CD4-positive, alpha-beta T cell treated with Interleukin-12 subunit alpha and Interleukin-12 subunit beta, for 1 hour (primary cell): ENCODE measurements around the gene RANBP17.
"Not testable (repeated sequence)": the region's sequence is repeated elsewhere in the genome, so short reads cannot be mapped to it uniquely, and the experiment has no call there.

ENCODE experiments used
- DNase-seq: peaks from one replicate; pipeline ENCODE4 v3.0.0-alpha.2; 2020

RANBP17 gene

DNA sequence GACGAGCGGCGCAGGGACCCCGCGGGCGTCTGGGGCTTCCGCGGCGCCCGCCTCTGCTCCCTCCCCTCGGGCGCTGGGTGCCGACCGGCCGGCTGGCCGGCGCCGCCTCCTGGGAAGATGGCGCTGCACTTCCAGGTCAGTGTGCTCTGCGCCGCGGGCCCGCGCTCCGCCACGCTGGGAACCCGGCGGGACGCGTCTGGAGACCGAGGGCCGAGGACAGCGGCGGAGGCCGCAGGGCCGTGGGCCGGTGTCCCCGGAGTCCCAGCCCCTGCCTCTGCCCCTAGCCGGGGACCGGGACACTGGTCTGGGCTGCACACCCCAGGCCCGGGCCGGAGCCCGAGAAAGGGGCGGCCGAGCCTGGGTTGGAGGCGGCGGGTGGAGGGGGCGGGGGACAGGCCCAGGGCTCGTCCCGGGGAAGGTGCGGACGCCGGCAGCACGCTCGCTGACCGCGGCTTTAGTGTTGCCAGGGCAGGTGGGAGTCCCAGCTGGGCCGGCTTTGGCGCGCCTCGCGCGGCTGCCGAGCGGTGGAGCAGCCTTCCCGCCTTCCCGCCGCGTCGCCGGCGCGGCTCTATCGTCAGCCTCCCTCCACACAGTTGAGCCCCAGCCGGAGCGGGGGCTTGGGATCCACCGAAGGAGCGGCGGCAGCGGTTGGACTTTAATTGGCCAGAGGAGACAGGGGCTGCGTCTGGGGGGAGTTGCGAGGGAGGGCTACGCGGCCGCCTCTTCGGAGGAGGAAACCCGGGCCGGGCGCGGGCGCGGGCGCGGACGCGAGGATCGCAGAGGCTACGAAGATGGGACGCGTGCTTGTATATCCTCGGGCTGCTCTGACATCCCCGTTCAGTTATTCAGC lies at the start of gene RANBP17:
Gene RANBP17 (plus strand): TSS at position 102 of the 850 bp plus-strand sequence.
- DNase-seq, result no peak

DNA sequence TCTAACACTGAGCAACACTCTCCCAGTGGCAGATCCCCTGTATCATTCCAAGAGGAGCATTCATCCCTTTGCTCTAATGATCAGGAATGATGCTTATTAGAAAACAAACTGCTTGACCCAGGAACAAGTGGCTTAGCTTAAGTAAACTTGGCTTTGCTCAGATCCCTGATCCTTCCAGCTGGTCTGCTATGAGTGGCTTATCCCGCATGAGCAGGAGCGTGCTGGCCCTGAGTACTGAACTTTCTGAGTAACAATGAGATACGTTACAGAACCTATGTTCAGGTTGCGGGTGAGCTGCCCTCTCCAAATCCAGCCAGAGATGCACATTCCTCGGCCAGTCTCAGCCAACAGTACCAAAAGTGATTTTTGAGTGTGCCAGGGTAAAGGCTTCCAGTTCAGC lies 48.6 kb upstream of the RANBP17 start:
- no peak for DNase-seq

DNA sequence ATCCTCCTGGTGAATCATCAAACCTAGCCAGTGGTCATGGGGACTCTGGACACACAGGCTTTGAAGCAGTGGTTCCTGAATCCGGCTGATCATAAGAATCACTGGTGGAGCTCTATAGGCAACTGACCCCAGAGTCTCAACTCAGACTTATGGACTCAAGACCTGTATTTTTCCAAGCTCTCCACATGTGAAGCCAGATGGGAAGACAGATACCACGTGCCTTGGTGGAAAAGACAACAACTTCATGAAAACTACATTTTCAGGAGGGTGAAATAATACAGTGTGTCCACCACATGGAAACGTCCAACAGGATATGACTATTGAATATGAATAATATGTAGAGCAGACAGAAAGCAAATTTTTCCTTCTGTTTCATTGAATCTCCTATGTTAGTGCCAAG lies 44.6 kb upstream of the RANBP17 start:
- DNase-seq, result no peak

DNA sequence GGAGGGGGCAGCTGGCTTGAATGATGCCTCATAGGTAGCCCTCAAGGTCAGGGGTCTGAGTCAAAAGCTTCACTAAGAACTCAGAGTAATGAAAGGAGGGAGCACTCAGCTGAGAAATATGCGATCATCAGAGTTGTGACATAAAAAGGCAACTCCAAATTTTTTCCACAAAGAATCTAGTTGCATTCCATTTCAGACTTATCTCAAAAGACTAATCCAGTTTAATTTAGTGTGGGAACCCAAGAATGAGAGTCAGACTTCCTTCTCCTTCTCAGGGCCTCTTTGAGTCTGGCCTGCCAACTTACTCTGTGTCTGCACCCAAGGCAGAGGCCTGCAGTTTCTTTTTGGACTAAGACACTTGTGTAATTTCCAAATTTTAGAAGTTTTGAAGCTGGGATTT lies 43.6 kb upstream of the RANBP17 start:
- no peak for DNase-seq

GRCh38 chr5:170819824-170820223 lies 42.0 kb upstream of the RANBP17 start:
- DNase-seq, result no peak

DNA sequence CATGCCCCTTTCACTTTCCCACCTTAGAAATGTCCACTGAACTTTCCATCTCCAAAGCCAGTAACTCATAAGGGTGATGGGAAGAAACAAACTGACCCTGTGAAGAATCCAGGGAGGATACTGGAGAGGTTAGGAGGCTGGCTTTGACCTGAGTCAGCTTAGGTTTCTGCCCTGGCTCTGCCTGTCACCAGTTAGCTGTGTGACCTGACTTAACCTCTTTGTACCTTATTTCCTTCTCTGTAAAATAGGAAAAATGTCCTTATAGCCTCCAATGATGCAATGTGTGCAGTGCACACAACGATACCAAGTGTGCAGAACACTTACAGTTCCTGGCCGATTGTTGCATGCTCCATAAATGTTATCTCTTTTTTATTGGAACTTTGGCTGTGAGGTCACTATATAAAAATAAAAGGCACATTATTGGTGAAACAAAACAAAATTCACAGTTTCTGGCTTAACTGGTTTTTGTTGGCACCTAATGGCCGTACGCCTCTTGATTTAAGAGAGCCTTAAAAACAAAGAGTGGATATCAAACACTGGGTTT lies 40.5 kb upstream of the RANBP17 start:
- DNase-seq, result no peak

DNA sequence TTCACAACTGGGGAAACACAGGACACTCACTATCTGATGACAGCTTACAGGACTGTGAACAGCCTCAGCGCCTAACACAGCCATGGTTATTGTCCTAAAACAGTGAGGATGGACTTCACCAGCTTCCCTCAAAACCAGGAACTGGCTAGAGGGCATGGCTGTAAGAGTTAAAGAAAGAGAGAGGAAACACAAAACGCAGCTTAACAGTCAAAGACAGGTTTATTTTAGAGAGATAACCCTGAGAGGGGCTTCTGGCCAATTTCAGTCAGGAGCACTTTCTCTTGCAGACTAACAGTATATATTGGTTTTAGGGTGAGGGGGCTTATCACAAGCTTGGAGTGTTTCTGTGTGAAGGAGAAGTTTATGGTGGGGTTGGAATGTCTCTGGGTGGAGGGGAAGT lies 35.7 kb upstream of the RANBP17 start:
- no peak for DNase-seq

GRCh38 chr5:170832241-170832640 lies 29.6 kb upstream of the RANBP17 start:
- DNase-seq, result no peak

DNA sequence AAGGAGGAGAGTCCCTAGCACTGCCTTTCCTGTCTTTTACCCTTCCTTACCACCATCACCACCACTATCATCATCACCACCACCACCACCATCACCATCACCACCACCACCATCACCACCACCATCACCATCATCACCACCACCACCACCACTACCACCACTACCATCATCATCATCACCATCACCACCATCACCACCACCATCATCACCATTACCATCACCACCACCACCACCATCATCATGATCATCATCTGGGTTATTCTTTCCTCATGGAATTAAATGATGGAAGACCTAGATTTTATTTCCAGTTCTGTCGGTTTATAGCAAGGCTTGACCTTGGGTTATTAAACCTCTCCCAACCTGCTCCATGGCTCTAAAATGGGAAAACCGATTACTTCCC lies 27.8 kb upstream of the RANBP17 start:
- not testable (repeated sequence) for DNase-seq

GRCh38 chr5:170836226-170836625 lies 25.6 kb upstream of the RANBP17 start:
- DNase-seq, result no peak

GRCh38 chr5:170843870-170844269 lies 17.9 kb upstream of the RANBP17 start:
- DNase-seq, result no peak

- DNase-seq, result no peak
These were observed 17.2 kb upstream of the RANBP17 start for GRCh38 chr5:170844651-170845050.

GRCh38 chr5:170846416-170846815 lies 15.4 kb upstream of the RANBP17 start:
- no peak for DNase-seq

GRCh38 chr5:170846846-170847245 lies 15.0 kb upstream of the RANBP17 start:
- DNase-seq, result no peak

- no peak for DNase-seq
These were observed 13.8 kb upstream of the RANBP17 start for GRCh38 chr5:170848033-170848432.

GRCh38 chr5:170849374-170849773 lies 12.4 kb upstream of the RANBP17 start:
- DNase-seq, result no peak

GRCh38 chr5:170854566-170854965 lies 7.3 kb upstream of the RANBP17 start:
- no peak for DNase-seq

DNA sequence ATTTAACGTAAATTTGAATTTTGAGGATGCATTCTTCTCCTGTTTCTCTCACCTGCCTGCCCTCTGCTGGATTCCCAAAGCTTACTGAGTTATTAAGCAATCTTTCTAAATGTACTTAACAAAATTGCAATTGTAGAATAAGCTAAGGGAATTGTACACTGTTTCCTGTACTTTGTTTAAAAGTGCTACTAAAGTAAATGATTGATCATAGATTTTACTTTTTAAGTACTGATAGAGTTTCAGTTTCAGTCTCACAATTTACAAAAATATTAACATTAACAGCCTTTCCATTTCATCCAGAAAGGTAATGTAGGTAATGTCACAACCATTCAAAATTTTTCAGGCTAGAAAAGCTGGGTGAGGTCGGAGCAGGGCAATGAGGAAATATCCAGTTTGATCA lies 4.8 kb upstream of the RANBP17 start:
- no peak for DNase-seq

DNA sequence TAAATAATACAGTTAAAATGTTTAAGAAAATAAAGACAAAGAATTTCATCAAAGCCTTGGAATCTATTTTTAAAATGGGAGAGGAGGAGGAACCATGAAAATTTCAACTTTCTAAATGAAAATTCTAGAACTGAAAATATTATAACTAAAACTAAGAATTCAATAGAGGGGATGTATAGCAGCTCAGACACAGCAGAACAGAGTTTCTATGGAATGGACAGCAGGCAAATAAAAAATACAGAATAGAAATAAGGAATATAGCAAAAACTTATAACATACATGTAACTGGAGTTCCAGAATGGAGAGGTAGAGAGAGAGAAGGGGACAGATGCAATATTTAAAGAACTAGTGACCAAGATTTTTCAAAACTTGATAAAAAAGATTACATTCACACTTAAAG lies 1.4 kb upstream of the RANBP17 start:
- DNase-seq, result no peak

GRCh38 chr5:170860818-170861666 lies 776 bp upstream of the RANBP17 start:
- no peak for DNase-seq

GRCh38 chr5:170861667-170861916 lies 226 bp upstream of the RANBP17 start:
- no peak for DNase-seq

DNA sequence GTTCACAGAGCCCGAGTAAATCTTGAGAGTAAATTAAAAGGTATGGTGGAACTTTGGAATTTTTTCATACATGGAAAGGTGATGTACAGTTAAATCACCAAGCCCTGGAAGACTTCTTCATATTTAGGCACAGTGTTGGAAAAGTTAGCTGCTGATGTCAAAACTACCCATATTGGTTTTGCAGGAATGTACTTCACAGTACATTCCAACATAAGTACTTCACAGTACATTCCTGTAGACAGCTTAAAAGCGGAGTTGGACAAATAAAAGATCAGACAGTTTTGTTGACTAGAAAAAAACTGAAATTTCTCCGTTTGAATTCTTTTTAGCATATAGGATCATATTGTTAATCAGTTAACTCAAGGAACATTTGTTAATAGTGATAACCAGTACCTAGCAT lies 1.8 kb downstream of the RANBP17 start:
- DNase-seq, result no peak

DNA sequence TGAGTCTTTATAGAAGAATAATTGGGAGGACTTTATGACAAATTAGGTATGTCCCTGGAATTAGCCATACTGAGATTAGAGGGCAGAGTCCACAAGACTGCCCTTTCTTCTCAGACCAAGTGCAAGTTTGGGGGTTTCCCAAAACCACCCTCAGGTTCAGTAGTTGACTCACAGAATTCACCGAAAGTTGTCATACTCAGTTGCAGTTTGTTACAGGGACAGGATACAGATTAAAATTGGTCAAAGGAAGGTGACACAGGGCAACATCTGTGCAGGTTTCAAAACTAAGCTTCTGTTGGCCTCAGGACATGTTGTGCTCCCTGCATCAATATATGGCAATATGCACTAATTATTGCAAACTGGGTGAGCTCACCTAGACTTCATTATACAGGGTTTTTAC lies 3.8 kb downstream of the RANBP17 start:
- DNase-seq, result no peak

- DNase-seq, result no peak
These were observed 6.0 kb downstream of the RANBP17 start for GRCh38 chr5:170867825-170868224.
